HG03432 (cell line): ENCODE results near the gene MAN1C1.

Experiments used
- ATAC-seq: cut with Tn5 transposase; IDR thresholded peaks from one replicate; pipeline ENCODE4 v1.9.1; 2021; ENCODE audit warnings: mild to moderate bottlenecking, moderate library complexity; ENCODE audit not compliant: unreplicated experiment

The MAN1C1 gene

GRCh38 chr1:25710583-25711347 lies 94.2 kb downstream of the MAN1C1 start:
- ATAC-seq = no peak

GRCh38 chr1:25711555-25712298 lies 95.1 kb downstream of the MAN1C1 start:
- ATAC-seq = no peak

GRCh38 chr1:25712299-25712970 lies 95.8 kb downstream of the MAN1C1 start:
- ATAC-seq = no peak

GRCh38 chr1:25713961-25714360 lies 97.4 kb downstream of the MAN1C1 start:
- ATAC-seq = no peak

GRCh38 chr1:25714372-25714931 lies 97.9 kb downstream of the MAN1C1 start:
- no peak for ATAC-seq

- ATAC-seq = no peak
These were observed 99.3 kb downstream of the MAN1C1 start for GRCh38 chr1:25715888-25716287.

- ATAC-seq = no peak
These were observed 99.7 kb downstream of the MAN1C1 start for GRCh38 chr1:25716320-25716719.

- ATAC-seq = no peak
These were observed 102.1 kb downstream of the MAN1C1 start for GRCh38 chr1:25718732-25719131.

- ATAC-seq = no peak
These were observed 104.0 kb downstream of the MAN1C1 start for GRCh38 chr1:25720624-25721023.

- no peak for ATAC-seq
These were observed 106.8 kb downstream of the MAN1C1 start for GRCh38 chr1:25723250-25723880.

GRCh38 chr1:25724201-25724600 lies 107.6 kb downstream of the MAN1C1 start:
- ATAC-seq = no peak

GRCh38 chr1:25724966-25725365 lies 108.4 kb downstream of the MAN1C1 start:
- ATAC-seq = no peak

- no peak for ATAC-seq
These were observed 108.9 kb downstream of the MAN1C1 start for GRCh38 chr1:25725482-25725881.

- ATAC-seq = no peak
These were observed 110.5 kb downstream of the MAN1C1 start for GRCh38 chr1:25727088-25727487.

GRCh38 chr1:25727635-25728286 lies 111.2 kb downstream of the MAN1C1 start:
- no peak for ATAC-seq

GRCh38 chr1:25728301-25728935 lies 111.8 kb downstream of the MAN1C1 start:
- ATAC-seq = no peak

- ATAC-seq = no peak
These were observed 112.5 kb downstream of the MAN1C1 start for GRCh38 chr1:25729045-25729444.

- ATAC-seq = no peak
These were observed 113.4 kb downstream of the MAN1C1 start for GRCh38 chr1:25729790-25730644.

GRCh38 chr1:25731148-25731547 lies 114.6 kb downstream of the MAN1C1 start:
- ATAC-seq = no peak
